Fibroblast of skin of left quadriceps (primary cell): ENCODE measurements around the gene ARF1.

Experiments used
- DNase-seq, 2 experiments: peaks; one replicate each; pipeline ENCODE4 v3.0.0-alpha.2; 2013; ENCODE audit warnings: low read depth in 2 of 2

ARF1 gene

GRCh38 chr1:228050571-228051231, 31.8 kb upstream of the ARF1 start:
- DNase-seq, result no peak

GRCh38 chr1:228058172-228058948, 24.1 kb upstream of the ARF1 start:
- DNase-seq, result no peak

GRCh38 chr1:228058949-228059633, 23.4 kb upstream of the ARF1 start:
- DNase-seq, result no peak

GRCh38 chr1:228059634-228060457, 22.7 kb upstream of the ARF1 start:
- DNase-seq, result no peak

GRCh38 chr1:228060458-228061190, 21.9 kb upstream of the ARF1 start:
- no peak for DNase-seq

- DNase-seq, result no peak
These were observed 21.0 kb upstream of the ARF1 start for GRCh38 chr1:228061411-228062084.

- no peak for DNase-seq
These were observed 20.3 kb upstream of the ARF1 start for GRCh38 chr1:228062085-228062791.

GRCh38 chr1:228062812-228063211, 19.7 kb upstream of the ARF1 start:
- no peak for DNase-seq

- DNase-seq, result no peak
These were observed 19.0 kb upstream of the ARF1 start for GRCh38 chr1:228063251-228064191.

GRCh38 chr1:228064296-228064695, 18.2 kb upstream of the ARF1 start:
- DNase-seq, result no peak

- no peak for DNase-seq
These were observed 17.6 kb upstream of the ARF1 start for GRCh38 chr1:228064741-228065542.

GRCh38 chr1:228065543-228066347, 16.8 kb upstream of the ARF1 start:
- no peak for DNase-seq

- DNase-seq, result no peak
These were observed 16.1 kb upstream of the ARF1 start for GRCh38 chr1:228066416-228066815.

- DNase-seq, result no peak
These were observed 15.4 kb upstream of the ARF1 start for GRCh38 chr1:228066891-228067654.

GRCh38 chr1:228068359-228068758, 14.1 kb upstream of the ARF1 start:
- DNase-seq, result no peak

GRCh38 chr1:228070173-228070572, 12.3 kb upstream of the ARF1 start:
- DNase-seq, result no peak
